GM23338 (cell line): Measurements from ENCODE around the gene FAM50A.

ENCODE experiments used
- CREB1 ChIP-seq: fragments of 250-450 bp; sonication (Bioruptor Pico); IDR thresholded peaks from 2 replicates; pipeline ENCODE4 v1.5.0; 2020; ENCODE audit warnings: low read depth, mild to moderate bottlenecking, moderate library complexity
- EZH2 ChIP-seq: fragments of 200-600 bp; sonication (generic); IDR thresholded peaks from one replicate; pipeline ENCODE4 v1.8.0; 2017; ENCODE audit warnings: antibody characterized with exemption, mild to moderate bottlenecking, low read depth; ENCODE audit not compliant: unreplicated experiment
- EZH2phosphoT487 ChIP-seq: fragments of 200-600 bp; sonication (generic); IDR thresholded peaks from one replicate; pipeline ENCODE4 v1.8.1; 2018; ENCODE audit warnings: antibody characterized with exemption; ENCODE audit not compliant: unreplicated experiment
- JUNB ChIP-seq: IDR thresholded peaks from one replicate; pipeline ENCODE4 v1.6.1; 2016; ENCODE audit warnings: antibody characterized with exemption; ENCODE audit not compliant: unreplicated experiment
- NANOG ChIP-seq: IDR thresholded peaks from 2 replicates; pipeline ENCODE4 v1.6.1; 2016; ENCODE audit warnings: antibody characterized with exemption, borderline replicate concordance
- POLR2AphosphoS5 ChIP-seq: IDR thresholded peaks from 2 replicates; pipeline ENCODE4 v1.6.1; 2016; ENCODE audit warnings: antibody characterized with exemption, low read depth
- REST ChIP-seq: IDR thresholded peaks from one replicate; pipeline ENCODE4 v1.6.1; 2018; ENCODE audit warnings: antibody characterized with exemption; ENCODE audit not compliant: unreplicated experiment
- STAT1 ChIP-seq: IDR thresholded peaks from one replicate; pipeline ENCODE4 v1.6.1; 2016; ENCODE audit warnings: antibody characterized with exemption; ENCODE audit not compliant: unreplicated experiment
- ZNF114 ChIP-seq: fragments of 250-450 bp; sonication (Bioruptor Pico); IDR thresholded peaks from 2 replicates; pipeline ENCODE4 v1.5.0; 2020; ENCODE audit warnings: mild to moderate bottlenecking, moderate library complexity
- TF ChIP-seq, protein P1 (sequence below), 2 experiments: fragments of 200-600 bp in 1 of 2; sonication (generic) in 1 of 2; conservative IDR thresholded peaks; 2 replicates each; pipeline versions ENCODE4 v1.5.1 to v1.6.1; 2016 to 2017; ENCODE audit warnings: antibody characterized with exemption in 2 of 2, low read depth in 2 of 2, mild to moderate bottlenecking in 2 of 2, moderate library complexity in 1 of 2
- TF ChIP-seq, protein P2 (sequence below): IDR thresholded peaks from 2 replicates; pipeline ENCODE4 v1.6.1; 2016; ENCODE audit warnings: antibody characterized with exemption

DNA sequence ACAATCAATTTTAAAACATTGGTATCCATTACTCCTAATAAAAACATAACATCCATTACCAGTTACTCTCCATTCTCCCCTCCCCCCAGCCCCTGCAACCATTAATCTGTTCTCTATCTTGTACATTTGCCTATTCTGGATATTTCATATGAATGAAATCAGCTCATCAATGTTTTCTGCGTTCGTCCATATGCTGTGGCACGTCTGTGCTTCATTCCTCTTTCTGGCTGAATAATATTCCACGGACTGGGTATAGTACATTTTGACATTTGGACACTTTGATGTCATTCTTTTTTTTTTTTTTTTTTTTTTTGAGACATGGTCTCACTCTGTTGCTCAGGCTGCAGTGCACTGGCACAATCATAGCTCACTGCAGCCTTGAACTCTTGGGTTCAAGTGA is 40.1 kb upstream of the FAM50A start:
- TF ChIP-seq, protein P1, sequence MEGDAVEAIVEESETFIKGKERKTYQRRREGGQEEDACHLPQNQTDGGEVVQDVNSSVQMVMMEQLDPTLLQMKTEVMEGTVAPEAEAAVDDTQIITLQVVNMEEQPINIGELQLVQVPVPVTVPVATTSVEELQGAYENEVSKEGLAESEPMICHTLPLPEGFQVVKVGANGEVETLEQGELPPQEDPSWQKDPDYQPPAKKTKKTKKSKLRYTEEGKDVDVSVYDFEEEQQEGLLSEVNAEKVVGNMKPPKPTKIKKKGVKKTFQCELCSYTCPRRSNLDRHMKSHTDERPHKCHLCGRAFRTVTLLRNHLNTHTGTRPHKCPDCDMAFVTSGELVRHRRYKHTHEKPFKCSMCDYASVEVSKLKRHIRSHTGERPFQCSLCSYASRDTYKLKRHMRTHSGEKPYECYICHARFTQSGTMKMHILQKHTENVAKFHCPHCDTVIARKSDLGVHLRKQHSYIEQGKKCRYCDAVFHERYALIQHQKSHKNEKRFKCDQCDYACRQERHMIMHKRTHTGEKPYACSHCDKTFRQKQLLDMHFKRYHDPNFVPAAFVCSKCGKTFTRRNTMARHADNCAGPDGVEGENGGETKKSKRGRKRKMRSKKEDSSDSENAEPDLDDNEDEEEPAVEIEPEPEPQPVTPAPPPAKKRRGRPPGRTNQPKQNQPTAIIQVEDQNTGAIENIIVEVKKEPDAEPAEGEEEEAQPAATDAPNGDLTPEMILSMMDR (conservative IDR thresholded peaks at IDR 0.05; ENCODE audit: low read depth in 2 of 2) = no peak
- TF ChIP-seq NANOG = no peak
- no peak for TF ChIP-seq EZH2
- TF ChIP-seq REST = no peak
- TF ChIP-seq POLR2AphosphoS5 = no peak
- no peak for TF ChIP-seq EZH2phosphoT487
- no peak for TF ChIP-seq JUNB
- TF ChIP-seq CREB1 = no peak
- TF ChIP-seq, protein P2, sequence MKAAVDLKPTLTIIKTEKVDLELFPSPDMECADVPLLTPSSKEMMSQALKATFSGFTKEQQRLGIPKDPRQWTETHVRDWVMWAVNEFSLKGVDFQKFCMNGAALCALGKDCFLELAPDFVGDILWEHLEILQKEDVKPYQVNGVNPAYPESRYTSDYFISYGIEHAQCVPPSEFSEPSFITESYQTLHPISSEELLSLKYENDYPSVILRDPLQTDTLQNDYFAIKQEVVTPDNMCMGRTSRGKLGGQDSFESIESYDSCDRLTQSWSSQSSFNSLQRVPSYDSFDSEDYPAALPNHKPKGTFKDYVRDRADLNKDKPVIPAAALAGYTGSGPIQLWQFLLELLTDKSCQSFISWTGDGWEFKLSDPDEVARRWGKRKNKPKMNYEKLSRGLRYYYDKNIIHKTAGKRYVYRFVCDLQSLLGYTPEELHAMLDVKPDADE = no peak
- TF ChIP-seq ZNF114 (CRISPR knock-in tag) = no peak
- no peak for TF ChIP-seq STAT1
